ENCODE data around the gene FOXA2. TPM values are rescaled to one million over a fixed set of nuclear protein-coding genes. Genes with fewer than 3 reads are reported as not detected.
A peak's percentile ranks its signal among the peaks of the same experiment; 100 is the strongest.
"Not testable (repeated sequence)": the region's sequence is repeated elsewhere in the genome, so short reads cannot be mapped to it uniquely, and the experiment has no call there.

The FOXA2 gene
- total RNA-seq, 1 donor from 2014 or later: 6.8 TPM

GRCh38 chr20:22557403-22558276 lies 26.7 kb downstream of the FOXA2 start:
- no peak for TF ChIP-seq CTCF (IDR thresholded peaks at IDR 0.05; ENCODE audit: insufficient read depth, low read length, severe bottlenecking)
- Histone ChIP-seq H3K27me3 (ENCODE audit: control insufficient read depth, insufficient read depth, low read length) (no peaks in the 10 kb centered on the region), H3K36me3 (ENCODE audit: control insufficient read depth, insufficient read depth, low read length) (no peaks in the 10 kb centered on the region), H3K4me3 (ENCODE audit: low read depth, low read length) (no peak overlapping the region)
- FAIRE-seq: no peak
- no peak for DNase-seq (ENCODE audit: low read depth)

- peak; percentile 23 for FAIRE-seq
These were observed 27.8 kb downstream of the FOXA2 start for GRCh38 chr20:22556565-22557056.

GRCh38 chr20:22555791-22556564 lies 28.4 kb downstream of the FOXA2 start:
- FAIRE-seq (no peak), DNase-seq (ENCODE audit: low read depth) (no peak)
- H3K36me3 ChIP-seq (ENCODE audit: control insufficient read depth, insufficient read depth, low read length): no peaks in the 10 kb centered on the region
- H3K4me3 ChIP-seq (ENCODE audit: low read depth, low read length): no peak overlapping the region
- TF ChIP-seq CTCF (IDR thresholded peaks at IDR 0.05; ENCODE audit: insufficient read depth, low read length, severe bottlenecking): no peak
- no peaks in the 10 kb centered on the region for H3K27me3 ChIP-seq (ENCODE audit: control insufficient read depth, insufficient read depth, low read length)

More at GRCh38 chr20:22556565-22557056, 27.8 kb downstream of the FOXA2 start:
- TF ChIP-seq CTCF (IDR thresholded peaks at IDR 0.05; ENCODE audit: insufficient read depth, low read length, severe bottlenecking): no peak
- DNase-seq (ENCODE audit: low read depth): no peak
- H3K4me3 ChIP-seq (ENCODE audit: low read depth, low read length): no peak overlapping the region
- H3K36me3 ChIP-seq (ENCODE audit: control insufficient read depth, insufficient read depth, low read length): no peaks in the 10 kb centered on the region
- no peaks in the 10 kb centered on the region for H3K27me3 ChIP-seq (ENCODE audit: control insufficient read depth, insufficient read depth, low read length)

DNA sequence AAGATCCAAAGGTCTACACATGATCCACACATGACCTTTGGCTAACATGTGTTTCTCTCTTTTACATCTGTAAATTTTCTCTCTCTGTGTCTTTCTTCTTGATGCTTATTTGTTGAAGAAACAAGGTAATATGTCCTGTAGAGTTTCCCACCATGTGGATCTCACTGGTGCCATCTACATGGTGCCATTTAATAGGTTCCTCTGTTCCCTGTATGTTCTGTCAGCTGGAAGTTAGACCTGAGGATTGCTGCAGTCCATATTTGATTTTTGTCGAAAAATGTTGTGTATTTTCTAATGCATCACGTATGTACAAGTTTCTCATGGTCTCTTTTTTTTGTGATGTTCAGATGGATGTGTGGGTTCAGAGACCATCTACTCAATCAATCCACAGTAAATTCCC lies 30.0 kb downstream of the FOXA2 start:
- no peaks in the 10 kb centered on the region for H3K27me3 ChIP-seq (ENCODE audit: control insufficient read depth, insufficient read depth, low read length)
- H3K4me3 ChIP-seq (ENCODE audit: low read depth, low read length): no peak overlapping the region
- DNase-seq (ENCODE audit: low read depth) (no peak), FAIRE-seq (no peak)
- no peak for TF ChIP-seq CTCF (IDR thresholded peaks at IDR 0.05; ENCODE audit: insufficient read depth, low read length, severe bottlenecking)
- no peaks in the 10 kb centered on the region for H3K36me3 ChIP-seq (ENCODE audit: control insufficient read depth, insufficient read depth, low read length)

DNA sequence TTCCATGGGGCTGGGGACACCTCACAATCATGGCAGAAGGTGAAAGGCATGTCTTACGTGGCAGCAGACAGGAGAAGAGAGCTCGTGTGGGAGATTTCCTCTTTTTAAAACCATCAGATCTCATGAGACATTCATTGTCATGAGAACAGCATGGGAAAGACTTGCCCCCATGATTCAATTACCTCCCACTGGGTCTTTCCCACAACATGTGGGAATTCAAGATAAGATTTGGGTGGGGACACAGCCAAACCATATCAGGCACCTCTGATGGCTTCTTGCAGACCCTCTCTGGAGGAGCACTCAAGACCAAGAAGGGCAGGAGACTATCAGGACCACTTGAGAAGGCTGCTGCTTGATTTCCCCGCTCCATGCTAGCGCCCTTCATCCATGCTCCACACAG lies 33.9 kb downstream of the FOXA2 start:
- not testable (repeated sequence) for DNase-seq (ENCODE audit: low read depth); FAIRE-seq; H3K4me3 ChIP-seq (ENCODE audit: low read depth, low read length); H3K27me3 ChIP-seq (ENCODE audit: control insufficient read depth, insufficient read depth, low read length); H3K36me3 ChIP-seq (ENCODE audit: control insufficient read depth, insufficient read depth, low read length)

DNA sequence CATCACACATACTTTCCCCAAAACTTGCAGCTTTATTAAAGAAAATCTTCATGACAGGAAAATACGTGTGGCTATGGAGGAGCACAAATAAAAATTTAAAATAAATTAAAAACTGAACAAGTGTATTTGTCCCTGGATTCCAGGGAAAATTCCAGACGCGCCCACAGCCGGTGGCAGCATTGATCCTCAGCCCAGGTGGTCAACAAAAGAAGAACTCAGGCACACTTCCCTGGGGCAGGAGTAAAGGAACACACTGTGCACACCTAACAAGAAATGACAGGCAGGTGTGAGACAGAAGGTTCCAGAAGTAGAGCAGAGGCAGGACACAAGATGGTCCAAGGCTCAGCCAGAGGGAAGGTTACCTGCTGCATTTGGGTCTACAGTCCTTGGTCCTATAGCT lies 36.3 kb downstream of the FOXA2 start:
- FAIRE-seq (no peak), DNase-seq (ENCODE audit: low read depth) (no peak)
- TF ChIP-seq CTCF (IDR thresholded peaks at IDR 0.05; ENCODE audit: insufficient read depth, low read length, severe bottlenecking): no peak
- Histone ChIP-seq H3K4me3 (ENCODE audit: low read depth, low read length) (no peak overlapping the region), H3K36me3 (ENCODE audit: control insufficient read depth, insufficient read depth, low read length) (no peaks in the 10 kb centered on the region), H3K27me3 (ENCODE audit: control insufficient read depth, insufficient read depth, low read length) (no peaks in the 10 kb centered on the region)

All from bronchial epithelial cell (primary cell).